SU-DHL-6 (cell line): ENCODE data around the gene BAD.

Source experiments
- H2AFZ ChIP-seq: fragments of 200-600 bp; sonication (generic); 2 replicates; pipeline ENCODE4 v1.6.1; 2014; ENCODE audit warnings: low read depth, mild to moderate bottlenecking, moderate library complexity, mixed read lengths, antibody characterized with exemption, low read length; ENCODE audit not compliant: severe bottlenecking
- H3F3A ChIP-seq: fragments of 200-600 bp; shearing (Covaris generic); 2 replicates; pipeline ENCODE4 v1.6.0; 2016; ENCODE audit warnings: antibody characterized with exemption, mild to moderate bottlenecking; ENCODE audit not compliant: insufficient read depth
- H3K27ac ChIP-seq: fragments of 200-600 bp; sonication (generic); 2 replicates; pipeline ENCODE4 v1.5.1; 2016; ENCODE audit warnings: low read depth, mild to moderate bottlenecking, low read length, moderate library complexity, mixed read lengths
- H3K27me3 ChIP-seq: fragments of 200-600 bp; sonication (generic), shearing (Covaris generic); 2 replicates; pipeline ENCODE4 v1.6.0; 2014; ENCODE audit warnings: mild to moderate bottlenecking, low read length
- H3K36me3 ChIP-seq: fragments of 200-600 bp; sonication (generic); 2 replicates; pipeline ENCODE4 v1.6.1; 2014; ENCODE audit warnings: mild to moderate bottlenecking, low read length, mixed read lengths
- H3K4me2 ChIP-seq: fragments of 300-600, 200-600 bp; shearing (Covaris generic), sonication (generic); 2 replicates; pipeline ENCODE4 v1.6.0; 2014; ENCODE audit warnings: low read length, low read depth, mild to moderate bottlenecking; ENCODE audit not compliant: poor library complexity, severe bottlenecking
- H3K4me3 ChIP-seq: fragments of 200-600 bp; sonication (generic); 2 replicates; pipeline ENCODE4 v1.5.1; 2014; ENCODE audit warnings: antibody characterized with exemption, low read length, mild to moderate bottlenecking, mixed read lengths; ENCODE audit not compliant: insufficient read depth, poor library complexity, severe bottlenecking
- H3K79me2 ChIP-seq: fragments of 200-600 bp; sonication (generic); 2 replicates; pipeline ENCODE4 v1.6.1; 2014; ENCODE audit warnings: mild to moderate bottlenecking, low read length, moderate library complexity; ENCODE audit not compliant: insufficient read depth
- H3K9ac ChIP-seq: fragments of 200-600 bp; sonication (generic); 2 replicates; pipeline ENCODE4 v1.7.0; 2014; ENCODE audit warnings: mild to moderate bottlenecking, low read length
- H3K9me2 ChIP-seq: fragments of 200-600 bp; sonication (generic); replicated peaks from 2 replicates; pipeline ENCODE4 v1.6.1; 2014; ENCODE audit warnings: low read length; ENCODE audit not compliant: insufficient read depth
- H3K9me3 ChIP-seq: fragments of 200-600 bp; sonication (generic); 2 replicates; pipeline ENCODE4 v1.6.1; 2014; ENCODE audit warnings: low read length, mixed read lengths; ENCODE audit not compliant: insufficient read depth
- H4K20me1 ChIP-seq: fragments of 200-600 bp; sonication (generic); 2 replicates; pipeline ENCODE4 v1.6.1; 2014; ENCODE audit warnings: low read depth, mild to moderate bottlenecking, antibody characterized with exemption, low read length, moderate library complexity, mixed read lengths
- CTCF ChIP-seq: fragments of 200-600 bp; sonication (generic); IDR thresholded peaks from one replicate; pipeline ENCODE4 v1.5.1; 2017; ENCODE audit warnings: antibody characterized with exemption, mild to moderate bottlenecking, low read length, moderate library complexity; ENCODE audit not compliant: insufficient read depth, poor library complexity, severe bottlenecking
- EZH2phosphoT487 ChIP-seq: fragments of 200-600 bp; sonication (generic), shearing (Covaris generic); conservative IDR thresholded peaks from 2 replicates; pipeline ENCODE4 v1.6.1; 2018; ENCODE audit warnings: mild to moderate bottlenecking, antibody characterized with exemption, low read length, moderate library complexity, mixed read lengths

Gene BAD

GRCh38 chr11:64275031-64275800, 9.2 kb downstream of the BAD start:
- Histone ChIP-seq H3F3A (peaks cover 13% of the 10 kb centered on the region; the same call in 1 of the 2 replicates), H3K9me3 (no peaks in the 10 kb centered on the region), H3K27me3 (no peaks in the 10 kb centered on the region), H4K20me1 (no peaks in the 10 kb centered on the region), H3K4me2 (no peak overlapping the region), H3K9me2 (no peaks in the 10 kb centered on the region), H3K4me3 (no peak overlapping the region), H2AFZ (no peak overlapping the region), H3K36me3 (no peaks in the 10 kb centered on the region), H3K79me2 (no peaks in the 10 kb centered on the region), H3K27ac (no peak overlapping the region), H3K9ac (no peak overlapping the region)
- TF ChIP-seq CTCF (no peak), EZH2phosphoT487 (no peak)

GRCh38 chr11:64269540-64270220, 14.8 kb downstream of the BAD start:
- H3K9me2 ChIP-seq, result no peaks in the 10 kb centered on the region
- H3K9ac ChIP-seq, result peak overlapping the region; percentile 92
- no peaks in the 10 kb centered on the region for H3K36me3 ChIP-seq
- peaks cover 15% of the 10 kb centered on the region; the same call in 1 of the 2 replicates for H3F3A ChIP-seq
- H3K27me3 ChIP-seq, result no peaks in the 10 kb centered on the region
- peak overlapping the region; percentile 91 for H3K4me2 ChIP-seq
- H4K20me1 ChIP-seq, result no peaks in the 10 kb centered on the region
- peak overlapping the region; percentile 87 for H3K4me3 ChIP-seq
- H3K27ac ChIP-seq, result peak overlapping the region; percentile 88
- H3K79me2 ChIP-seq, result 0 out of 2 replicates have a peak, but pooled peaks cover 6% of the 10 kb centered on the region
- TF ChIP-seq CTCF (no peak), EZH2phosphoT487 (no peak)
- peak overlapping the region; percentile 52 for H2AFZ ChIP-seq
- no peaks in the 10 kb centered on the region for H3K9me3 ChIP-seq

- H3K4me3 ChIP-seq, result peak overlapping the region; percentile 84
- H3K27ac ChIP-seq, result peak overlapping the region; percentile 88
- H3K9ac ChIP-seq, result peak overlapping the region; percentile 92
- no peaks in the 10 kb centered on the region for H3K9me3 ChIP-seq
- no peaks in the 10 kb centered on the region for H4K20me1 ChIP-seq
- no peaks in the 10 kb centered on the region for H3K36me3 ChIP-seq
- peaks cover 15% of the 10 kb centered on the region; the same call in 1 of the 2 replicates for H3F3A ChIP-seq
- H3K9me2 ChIP-seq, result no peaks in the 10 kb centered on the region
- TF ChIP-seq EZH2phosphoT487, result no peak
- TF ChIP-seq CTCF, result no peak
- H3K79me2 ChIP-seq, result 0 out of 2 replicates have a peak, but pooled peaks cover 6% of the 10 kb centered on the region
- H2AFZ ChIP-seq, result peak overlapping the region; percentile 52
- peak overlapping the region; percentile 91 for H3K4me2 ChIP-seq
- no peaks in the 10 kb centered on the region for H3K27me3 ChIP-seq
Observed at GRCh38 chr11:64268893-64269539, 15.4 kb downstream of the BAD start.
